Cardiac muscle cell (in vitro differentiated cells and primary cell): ENCODE data around the gene SLC5A5. TPM values are rescaled to one million over a fixed set of nuclear protein-coding genes. Genes with fewer than 3 reads are reported as not detected.

Experiments
- DNase-seq, 2 donors: peaks; one replicate each; pipeline versions ENCODE4 v3.0.0 to v3.0.0-alpha.2; 2010 to 2017; ENCODE audit warnings: low read depth in 1 of 2, low spot score in 1 of 2
- H3K27ac ChIP-seq: fragments of 200-600 bp; sonication (generic); 2 replicates; pipeline ENCODE4 v1.5.1; 2016
- H3K27me3 ChIP-seq: fragments of 200-600 bp; sonication (generic); 2 replicates; pipeline ENCODE4 v1.6.0; 2016; ENCODE audit warnings: control low read depth
- H3K36me3 ChIP-seq: fragments of 200-600 bp; sonication (generic); 2 replicates; pipeline ENCODE4 v1.5.1; 2016; ENCODE audit warnings: control low read depth
- H3K4me1 ChIP-seq: fragments of 200-600 bp; sonication (generic); 2 replicates; pipeline ENCODE4 v1.8.1; 2017; ENCODE audit warnings: low read depth, mild to moderate bottlenecking, mixed run types
- H3K4me3 ChIP-seq: fragments of 200-600 bp; sonication (generic); 2 replicates; pipeline ENCODE4 v1.5.1; 2016; ENCODE audit warnings: mild to moderate bottlenecking
- H3K9me3 ChIP-seq: fragments of 200-600 bp; sonication (generic); 2 replicates; pipeline ENCODE4 v1.5.1; 2017; ENCODE audit warnings: low read depth, mild to moderate bottlenecking, control low read depth
- CTCF ChIP-seq: IDR thresholded peaks from 2 replicates; pipeline ENCODE4 v1.5.1; 2012; ENCODE audit warnings: low read depth, mild to moderate bottlenecking, low read length
- polyA plus RNA-seq: library from polyadenylated mRNA; unstranded; fragments of >200 nt; fragmentation: Nextera tagmentation; extraction: Ambion mirVana; gene quantifications from 2 replicates; pipeline ENCODE4 v1.2.1, GENCODE V29; 2016
- total RNA-seq: library from RNA; depleted of rRNA; stranded (reverse); fragments of >200 nt; gene quantifications from 2 replicates; pipeline ENCODE4 v1.2.3, GENCODE V29; 2016

Gene SLC5A5
- total and polyA plus RNA-seq, 2 experiments from 2014 or later = 0.21 TPM; not detected in 1

GRCh38 chr19:17893766-17894165, 22.0 kb downstream of the SLC5A5 start:
- TF ChIP-seq CTCF = no peak
- no peaks in the 10 kb centered on the region for H3K9me3 ChIP-seq
- H3K27ac ChIP-seq = no peak overlapping the region
- no peak for DNase-seq
- H3K4me1 ChIP-seq = no peaks in the 10 kb centered on the region
- no peak overlapping the region for H3K4me3 ChIP-seq
- no peaks in the 10 kb centered on the region for H3K27me3 ChIP-seq
- H3K36me3 ChIP-seq = no peaks in the 10 kb centered on the region

GRCh38 chr19:17902701-17903100, 31.0 kb downstream of the SLC5A5 start:
- no peak for TF ChIP-seq CTCF
- peak in 1 of 2 donors; percentile 50 for DNase-seq
- Histone ChIP-seq H3K36me3 (no peaks in the 10 kb centered on the region), H3K4me1 (no peaks in the 10 kb centered on the region), H3K27me3 (no peaks in the 10 kb centered on the region), H3K4me3 (no peak overlapping the region), H3K9me3 (no peaks in the 10 kb centered on the region), H3K27ac (no peak overlapping the region)

GRCh38 chr19:17908244-17908643, 36.5 kb downstream of the SLC5A5 start:
- H3K27me3 ChIP-seq = no peaks in the 10 kb centered on the region
- H3K4me1 ChIP-seq = no peaks in the 10 kb centered on the region
- no peaks in the 10 kb centered on the region for H3K36me3 ChIP-seq
- no peak for DNase-seq
- no peak for TF ChIP-seq CTCF
- H3K9me3 ChIP-seq = no peaks in the 10 kb centered on the region
- no peak overlapping the region for H3K27ac ChIP-seq
- H3K4me3 ChIP-seq = no peak overlapping the region

- Histone ChIP-seq H3K27me3 (no peaks in the 10 kb centered on the region), H3K9me3 (no peaks in the 10 kb centered on the region), H3K36me3 (no peaks in the 10 kb centered on the region), H3K4me3 (no peak overlapping the region), H3K27ac (no peak overlapping the region), H3K4me1 (no peaks in the 10 kb centered on the region)
- DNase-seq = no peak
- no peak for TF ChIP-seq CTCF
Observed at GRCh38 chr19:17909003-17909732, 37.4 kb downstream of the SLC5A5 start.

GRCh38 chr19:17910791-17911360, 39.1 kb downstream of the SLC5A5 start:
- no peaks in the 10 kb centered on the region for H3K36me3 ChIP-seq
- H3K27me3 ChIP-seq = no peaks in the 10 kb centered on the region
- no peak overlapping the region for H3K4me3 ChIP-seq
- no peak for DNase-seq
- no peak for TF ChIP-seq CTCF
- H3K4me1 ChIP-seq = no peaks in the 10 kb centered on the region
- H3K9me3 ChIP-seq = no peaks in the 10 kb centered on the region
- no peak overlapping the region for H3K27ac ChIP-seq
